GM18907 (cell line): ENCODE measurements around the gene DLEC1.
A peak's percentile ranks its signal among the peaks of the same experiment; 100 is the strongest.
"Not testable (repeated sequence)": the region's sequence is repeated elsewhere in the genome, so short reads cannot be mapped to it uniquely, and the experiment has no call there.

Experiments used
- ATAC-seq: cut with Tn5 transposase; IDR thresholded peaks from one replicate; pipeline ENCODE4 v1.9.1; 2021; ENCODE audit warnings: mild to moderate bottlenecking, moderate library complexity; ENCODE audit not compliant: unreplicated experiment

Gene DLEC1

GRCh38 chr3:38152609-38153008 is 113.6 kb downstream of the DLEC1 start:
- ATAC-seq, result no peak

GRCh38 chr3:38153221-38153620 is 114.2 kb downstream of the DLEC1 start:
- ATAC-seq, result no peak

GRCh38 chr3:38154033-38154494 is 115.1 kb downstream of the DLEC1 start:
- no peak for ATAC-seq

GRCh38 chr3:38154625-38155255 is 115.7 kb downstream of the DLEC1 start:
- no peak for ATAC-seq

- ATAC-seq, result no peak
Measured at GRCh38 chr3:38155825-38156224, 116.8 kb downstream of the DLEC1 start.

- ATAC-seq, result no peak
Measured at GRCh38 chr3:38157117-38157516, 118.1 kb downstream of the DLEC1 start.

- ATAC-seq, result no peak
Measured at GRCh38 chr3:38157595-38157994, 118.6 kb downstream of the DLEC1 start.

- no peak for ATAC-seq
Measured at GRCh38 chr3:38158472-38158871, 119.5 kb downstream of the DLEC1 start.

GRCh38 chr3:38160704-38161103 is 121.7 kb downstream of the DLEC1 start:
- not testable (repeated sequence) for ATAC-seq

- ATAC-seq, result no peak
Measured at GRCh38 chr3:38163117-38163840, 124.3 kb downstream of the DLEC1 start.

GRCh38 chr3:38163841-38164642 is 125.0 kb downstream of the DLEC1 start:
- ATAC-seq, result no peak

- peak; percentile 27 for ATAC-seq
Measured at GRCh38 chr3:38164643-38164951, 125.6 kb downstream of the DLEC1 start.

GRCh38 chr3:38164952-38165721 is 126.1 kb downstream of the DLEC1 start, which contains the start of gene OXSR1:
OXSR1 (plus strand) TSS chr3:38165537; CDS start chr3:38165877, 340 bp downstream.
- peak; percentile 95 for ATAC-seq

GRCh38 chr3:38165722-38166387 is 126.8 kb downstream of the DLEC1 start:
- ATAC-seq, result no peak

- no peak for ATAC-seq
Measured at GRCh38 chr3:38167591-38167990, 128.6 kb downstream of the DLEC1 start.

GRCh38 chr3:38168151-38169026 is 129.4 kb downstream of the DLEC1 start:
- ATAC-seq, result no peak

- no peak for ATAC-seq
Measured at GRCh38 chr3:38169027-38169317, 130.0 kb downstream of the DLEC1 start.

GRCh38 chr3:38170722-38171121 is 131.7 kb downstream of the DLEC1 start:
- ATAC-seq, result no peak

GRCh38 chr3:38171622-38172021 is 132.6 kb downstream of the DLEC1 start:
- ATAC-seq, result no peak
